ENCODE measurements around the gene FMO5.
"Not testable (repeated sequence)": the region's sequence is repeated elsewhere in the genome, so short reads cannot be mapped to it uniquely, and the experiment has no call there.

Gene FMO5

DNA sequence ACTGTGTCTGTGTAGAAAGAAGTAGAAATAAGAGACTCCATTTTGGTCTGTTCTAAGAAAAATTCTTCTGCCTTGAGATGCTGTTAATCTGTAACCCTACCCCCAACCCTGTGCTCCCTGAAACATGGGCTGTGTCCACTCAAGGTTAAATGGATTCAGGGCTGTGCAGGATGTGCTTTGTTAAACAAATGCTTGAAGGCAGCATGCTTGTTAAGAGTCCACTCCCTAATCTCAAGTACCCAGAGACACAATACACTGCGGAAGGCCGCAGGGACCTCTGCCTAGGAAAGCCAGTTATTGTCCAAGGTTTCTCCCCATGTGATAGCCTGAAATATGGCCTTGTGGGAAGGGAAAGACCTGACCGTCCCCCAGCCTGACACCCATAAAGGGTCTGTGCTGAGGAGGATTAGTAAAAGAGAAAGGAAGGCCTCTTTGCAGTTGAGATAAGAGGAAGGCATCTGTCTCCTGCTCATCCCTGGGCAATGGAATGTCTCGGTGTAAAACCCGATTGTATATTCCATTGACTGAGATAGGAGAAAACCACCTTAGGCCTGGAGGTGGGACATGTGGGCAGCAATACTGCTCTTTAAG lies 15.1 kb upstream of the FMO5 start:
- DNase-seq (ENCODE audit: low spot score); FAIRE-seq: not testable (repeated sequence)

- FAIRE-seq = no peak
Measured at GRCh38 chr1:147238925-147239820, 14.0 kb upstream of the FMO5 start.

GRCh38 chr1:147238053-147238902 lies 13.1 kb upstream of the FMO5 start:
- DNase-seq (ENCODE audit: low spot score) = no peak
- no peak for FAIRE-seq

More at GRCh38 chr1:147238925-147239820, 14.0 kb upstream of the FMO5 start:
- DNase-seq (ENCODE audit: low spot score) = no peak

- FAIRE-seq (no peak), DNase-seq (ENCODE audit: low spot score) (no peak)
Measured at GRCh38 chr1:147236959-147237791, 12.0 kb upstream of the FMO5 start.

DNA sequence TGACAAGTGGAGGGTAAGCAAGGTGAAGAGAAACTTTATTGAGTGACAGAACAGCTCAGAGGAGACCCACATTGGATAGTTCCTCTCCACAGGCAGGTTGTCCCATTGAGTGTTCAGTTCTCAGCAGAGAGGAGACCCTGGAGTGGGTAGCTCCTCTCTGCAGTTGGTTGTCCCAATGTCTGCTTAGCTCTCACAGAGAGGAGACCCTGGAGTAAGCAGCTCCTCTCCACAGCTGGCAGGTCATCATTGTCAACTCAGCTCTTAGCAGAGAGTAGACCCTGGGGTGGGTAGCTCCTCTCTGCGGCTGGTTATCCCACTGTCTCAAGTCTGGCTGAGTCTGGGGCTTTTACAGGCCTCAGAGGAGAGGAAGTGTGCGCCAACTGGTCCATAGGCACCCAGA lies 11.3 kb upstream of the FMO5 start:
- DNase-seq (ENCODE audit: low spot score) (no peak), FAIRE-seq (no peak)

DNA sequence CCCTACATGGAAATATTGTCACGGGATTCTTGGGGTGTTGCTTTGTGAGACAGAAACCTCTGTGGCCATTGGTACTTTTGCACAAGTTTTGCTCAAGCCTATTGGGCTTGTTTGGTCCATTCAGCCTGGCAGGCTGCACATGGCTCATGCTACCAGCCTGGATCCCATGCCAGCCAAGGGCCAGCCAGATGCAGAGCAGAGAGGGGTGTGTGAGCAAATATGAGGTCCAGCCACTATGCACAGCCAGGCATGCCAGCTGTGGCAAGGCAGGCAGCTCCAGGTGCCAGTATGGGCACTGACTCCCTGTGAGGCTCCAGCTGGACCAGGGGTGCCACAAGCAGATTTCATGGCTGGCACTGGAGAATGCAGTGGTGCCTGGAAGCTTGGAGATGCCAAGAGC lies 10.7 kb upstream of the FMO5 start:
- FAIRE-seq = no peak
- no peak for DNase-seq (ENCODE audit: low spot score)

DNA sequence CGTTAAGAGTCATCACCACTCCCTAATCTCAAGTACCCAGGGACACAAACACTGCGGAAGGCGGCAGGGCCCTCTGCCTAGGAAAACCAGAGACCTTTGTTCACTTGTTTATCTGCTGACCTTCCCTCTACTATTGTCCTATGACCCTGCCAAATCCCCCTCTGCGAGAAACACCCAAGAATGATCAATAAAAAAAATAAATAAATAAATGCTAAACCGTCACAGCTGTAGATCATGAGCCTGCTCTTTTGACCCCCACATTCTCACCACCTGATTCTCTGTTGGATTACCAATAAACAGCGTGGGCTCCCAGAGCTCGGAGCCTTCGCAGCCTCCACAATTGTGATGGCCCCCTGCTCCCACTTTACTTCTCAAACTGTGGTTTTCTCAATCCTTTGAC lies 8.8 kb upstream of the FMO5 start:
- not testable (repeated sequence) for FAIRE-seq; DNase-seq (ENCODE audit: low spot score)

- not testable (repeated sequence) for DNase-seq (ENCODE audit: low spot score); FAIRE-seq
Measured at GRCh38 chr1:147231032-147231431, 5.9 kb upstream of the FMO5 start.

GRCh38 chr1:147223740-147224615 lies 1.2 kb downstream of the FMO5 start:
- no peak for FAIRE-seq
- no peak for DNase-seq (ENCODE audit: low spot score)

DNA sequence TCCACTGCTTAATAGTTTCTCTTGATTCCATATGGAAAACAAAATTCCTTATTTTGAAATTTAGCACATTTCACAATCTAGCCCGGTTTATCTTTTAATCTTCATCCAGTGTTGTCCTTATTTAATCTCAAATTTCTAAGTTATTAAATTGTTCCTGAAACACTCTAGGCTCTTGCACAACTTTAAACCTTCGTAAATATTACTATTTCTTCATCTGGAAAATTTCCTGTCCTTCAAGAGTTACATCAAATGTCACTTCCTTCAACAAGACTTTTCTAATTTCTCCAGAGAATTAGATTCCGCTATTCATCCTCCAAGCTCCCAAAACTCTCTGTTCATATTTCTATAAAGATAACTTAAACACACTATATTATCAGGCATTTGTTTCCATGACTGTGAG lies 6.5 kb downstream of the FMO5 start:
- no peak for DNase-seq (ENCODE audit: low spot score)
- FAIRE-seq = no peak

DNA sequence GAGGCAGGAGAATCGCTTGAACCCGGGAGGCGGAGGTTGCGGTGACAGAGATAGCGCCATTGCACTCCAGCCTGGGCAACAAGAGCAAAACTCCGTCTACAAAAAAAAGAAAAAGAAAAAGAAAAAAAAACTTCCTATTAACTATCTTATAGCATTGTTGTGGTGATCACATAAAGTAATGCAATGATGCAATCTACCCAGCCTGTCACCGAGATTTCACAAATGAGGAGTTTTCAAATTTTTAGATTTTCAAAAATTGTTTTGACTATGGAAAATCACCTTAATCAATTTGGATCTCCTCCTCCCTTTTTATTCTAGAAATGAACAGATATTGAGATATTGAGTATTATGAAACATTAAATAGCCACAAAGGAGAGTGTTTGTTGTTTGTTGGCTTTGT lies 8.0 kb downstream of the FMO5 start:
- no peak for DNase-seq (ENCODE audit: low spot score)
- FAIRE-seq = no peak

- no peak for FAIRE-seq
- no peak for DNase-seq (ENCODE audit: low spot score)
Measured at GRCh38 chr1:147216124-147216523, 9.0 kb downstream of the FMO5 start.

GRCh38 chr1:147215540-147215916 lies 9.6 kb downstream of the FMO5 start:
- FAIRE-seq = no peak

GRCh38 chr1:147214842-147215539 lies 10.1 kb downstream of the FMO5 start:
- no peak for DNase-seq (ENCODE audit: low spot score)
- FAIRE-seq = no peak

More at GRCh38 chr1:147215540-147215916, 9.6 kb downstream of the FMO5 start:
- no peak for DNase-seq (ENCODE audit: low spot score)

- FAIRE-seq = no peak
- DNase-seq (ENCODE audit: low spot score) = no peak
Measured at GRCh38 chr1:147214325-147214724, 10.8 kb downstream of the FMO5 start.

DNA sequence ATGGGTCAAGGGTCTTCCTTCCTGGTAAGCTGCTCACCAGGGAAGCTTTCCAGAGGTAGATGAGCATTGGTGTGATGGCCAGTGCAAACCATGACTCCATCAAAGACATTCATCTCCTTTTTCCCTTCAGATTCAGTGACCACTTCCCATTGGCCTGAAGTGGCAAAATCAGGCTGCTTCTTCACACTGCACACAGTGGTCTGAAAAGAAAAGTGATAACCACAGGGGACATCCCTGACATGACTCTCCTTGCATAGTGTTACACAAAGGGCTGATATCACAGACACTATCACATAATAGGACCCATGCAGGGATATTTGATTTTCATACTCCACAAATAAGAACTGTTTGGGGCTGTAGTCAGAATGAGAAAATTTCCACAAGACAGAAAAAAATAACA lies 11.9 kb downstream of the FMO5 start:
- FAIRE-seq (no peak), DNase-seq (ENCODE audit: low spot score) (no peak)

- FAIRE-seq (no peak), DNase-seq (ENCODE audit: low spot score) (no peak)
Measured at GRCh38 chr1:147211577-147211976, 13.6 kb downstream of the FMO5 start.

DNA sequence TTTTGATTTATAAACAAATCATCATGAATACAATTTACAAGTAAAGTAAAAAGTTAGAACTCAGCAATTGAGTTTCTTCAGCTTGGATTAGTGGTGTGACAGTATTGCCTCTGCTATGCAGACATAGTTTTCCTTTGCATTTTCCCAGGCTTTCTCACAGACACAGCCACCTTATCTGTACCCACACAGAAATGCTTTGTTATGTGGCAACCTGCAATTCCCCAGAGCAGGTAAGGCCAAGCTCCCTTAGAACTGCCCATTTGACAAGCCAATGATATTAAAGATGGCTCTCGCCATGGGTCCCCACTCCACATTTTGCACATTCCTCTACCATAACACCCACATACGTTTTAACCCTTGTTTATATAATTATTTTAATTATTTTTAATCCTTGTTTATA lies 14.2 kb downstream of the FMO5 start:
- DNase-seq (ENCODE audit: low spot score) = no peak
- no peak for FAIRE-seq
